ENCODE data around the gene SSH3. TPM values are rescaled to one million over a fixed set of nuclear protein-coding genes. Genes with fewer than 3 reads are reported as not detected.
"Not testable (repeated sequence)": the region's sequence is repeated elsewhere in the genome, so short reads cannot be mapped to it uniquely, and the experiment has no call there.

SSH3 gene
- total RNA-seq, 2 experiments from 2014 or later, result 9.2 to 18.5 TPM

DNA sequence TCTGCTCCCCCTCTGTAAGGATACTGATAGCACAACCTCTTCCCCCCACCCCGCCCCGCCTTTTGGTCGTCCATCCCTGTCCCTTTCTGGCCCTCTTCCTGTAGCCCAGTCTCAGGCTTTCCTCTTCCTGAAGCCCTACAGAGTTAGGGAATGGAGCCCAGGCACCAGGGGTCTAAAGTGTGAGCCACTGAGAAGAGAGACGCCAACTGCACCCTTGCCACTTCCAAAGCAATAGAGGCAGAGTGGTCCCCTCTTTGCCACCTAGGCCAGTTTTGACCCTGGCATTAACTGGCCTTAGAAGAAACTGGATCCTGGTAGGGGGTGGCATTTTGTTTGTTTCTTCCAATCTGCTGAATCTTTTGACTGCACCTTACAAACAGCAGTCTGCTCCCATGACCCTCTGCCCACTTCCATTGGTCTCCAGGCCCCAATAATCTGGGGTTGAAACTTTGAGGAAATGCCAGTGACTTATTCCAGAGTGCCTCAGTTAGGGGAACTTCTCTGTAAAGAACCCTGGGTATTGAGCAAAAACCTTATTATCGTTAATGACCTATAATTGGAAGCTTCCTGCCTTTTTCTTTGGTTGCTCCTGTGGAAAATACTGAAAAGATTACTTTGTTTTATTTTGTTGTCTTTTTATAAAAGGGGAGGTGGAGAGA lies 46.7 kb upstream of the SSH3 start:
- Histone ChIP-seq H2AFZ (ENCODE audit: low read length) (no peak overlapping the region), H3K9me2 (ENCODE audit: insufficient read depth, low read length) (no peaks in the 10 kb centered on the region), H3K4me3 (ENCODE audit: low read depth, low read length, poor library complexity, severe bottlenecking) (no peak overlapping the region), H3K4me1 (ENCODE audit: insufficient read depth, low read length, poor library complexity, severe bottlenecking) (no peaks in the 10 kb centered on the region), H3K4me2 (ENCODE audit: low read length) (no peak overlapping the region), H3K9me3 (ENCODE audit: low read length) (no peaks in the 10 kb centered on the region), H4K20me1 (ENCODE audit: insufficient read depth, low read length) (no peaks in the 10 kb centered on the region), H3K79me2 (ENCODE audit: insufficient read depth, low read depth, low read length) (no peaks in the 10 kb centered on the region), H3K36me3 (ENCODE audit: insufficient read depth, low read length) (peaks cover 57% of the 10 kb centered on the region), H3K27ac (ENCODE audit: low read depth, low read length, poor library complexity, severe bottlenecking) (no peak overlapping the region)
- no peak for TF ChIP-seq CTCF (conservative IDR thresholded peaks at IDR 0.05; ENCODE audit: low read length)
- TF ChIP-seq EZH2phosphoT487 (IDR thresholded peaks at IDR 0.05; ENCODE audit: borderline replicate concordance, low read depth, low read length), result no peak
- no TSS peak for BruUV-seq (replicated peaks)
- ChIA-PET CTCF (ENCODE audit: unreplicated experiment) (no interaction called here), POLR2A (interaction anchor here (0.7 kb wide), 1 partner anchor 124 kb away, joined by 3 read pairs; no protein-coding TSS in a partner anchor)
- intact Hi-C loops (cut with micrococcal nuclease; ENCODE audit: unreplicated experiment), result no loop called here
- no peak for DNase-seq (ENCODE audit: low spot score)

GRCh38 chr11:67260406-67260805 lies 42.9 kb upstream of the SSH3 start:
- H3K9me3 ChIP-seq (ENCODE audit: low read length), result no peaks in the 10 kb centered on the region
- no peak for TF ChIP-seq CTCF (conservative IDR thresholded peaks at IDR 0.05; ENCODE audit: low read length)
- peaks cover 19% of the 10 kb centered on the region for H3K36me3 ChIP-seq (ENCODE audit: insufficient read depth, low read length)
- CTCF ChIA-PET (ENCODE audit: unreplicated experiment), result no interaction called here
- DNase-seq (ENCODE audit: low spot score), result no peak
- H3K79me2 ChIP-seq (ENCODE audit: insufficient read depth, low read depth, low read length), result no peaks in the 10 kb centered on the region
- POLR2A ChIA-PET, result no interaction called here
- no peak overlapping the region for H3K27ac ChIP-seq (ENCODE audit: low read depth, low read length, poor library complexity, severe bottlenecking)
- no peaks in the 10 kb centered on the region for H4K20me1 ChIP-seq (ENCODE audit: insufficient read depth, low read length)
- peaks cover 34% of the 10 kb centered on the region for H3K4me1 ChIP-seq (ENCODE audit: insufficient read depth, low read length, poor library complexity, severe bottlenecking)
- no peaks in the 10 kb centered on the region for H3K9me2 ChIP-seq (ENCODE audit: insufficient read depth, low read length)
- no TSS peak for BruUV-seq (replicated peaks)
- no peak overlapping the region for H3K4me3 ChIP-seq (ENCODE audit: low read depth, low read length, poor library complexity, severe bottlenecking)
- intact Hi-C loops (cut with micrococcal nuclease; ENCODE audit: unreplicated experiment), result no loop called here
- no peak overlapping the region for H3K4me2 ChIP-seq (ENCODE audit: low read length)
- H2AFZ ChIP-seq (ENCODE audit: low read length), result no peak overlapping the region

DNA sequence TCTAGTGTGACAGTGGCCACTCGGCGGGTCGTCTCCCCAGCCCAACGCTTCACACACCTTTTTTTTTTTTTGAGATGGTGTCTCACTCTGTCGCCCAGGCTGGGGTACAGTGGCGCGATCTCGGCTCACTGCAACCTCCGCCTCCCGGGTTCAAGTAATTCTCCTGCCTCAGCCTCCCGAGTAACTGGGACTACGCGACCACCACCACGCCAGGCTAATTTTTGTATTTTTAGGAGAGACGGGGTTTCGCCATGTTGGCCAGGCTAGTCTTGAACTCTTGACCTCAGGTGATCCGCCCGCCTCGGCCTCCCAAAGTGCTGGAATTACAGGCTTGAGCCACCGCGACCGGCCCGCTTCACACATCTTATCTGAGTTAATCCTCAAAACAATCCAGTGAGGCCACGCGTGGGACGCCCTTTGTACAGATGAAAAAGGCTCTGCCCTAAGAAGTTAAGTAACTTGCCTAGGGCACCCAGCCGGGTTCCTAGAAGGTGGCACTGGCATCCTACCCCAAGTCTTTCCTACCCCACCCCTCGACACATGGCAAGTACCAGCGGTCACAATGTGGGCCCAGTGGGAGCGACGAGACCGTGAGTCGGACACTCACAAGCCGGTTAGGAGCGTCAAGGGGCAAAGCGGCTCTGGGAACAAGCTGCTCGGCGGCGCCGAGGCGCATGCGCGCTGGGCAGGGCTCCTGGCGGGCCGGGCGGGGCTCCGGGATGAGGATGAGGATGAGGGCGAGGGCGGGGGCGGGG lies 42.3 kb upstream of the SSH3 start:
- peak; percentile 40 for DNase-seq (ENCODE audit: low spot score)
- CTCF ChIA-PET (ENCODE audit: unreplicated experiment), result interaction anchor here (0.5 kb wide), 1 partner anchor 38 kb away, joined by 6 read pairs; no protein-coding TSS in a partner anchor
- intact Hi-C loops (cut with micrococcal nuclease; ENCODE audit: unreplicated experiment); H2AFZ ChIP-seq (ENCODE audit: low read length); H3K27ac ChIP-seq (ENCODE audit: low read depth, low read length, poor library complexity, severe bottlenecking); H4K20me1 ChIP-seq (ENCODE audit: insufficient read depth, low read length); H3K79me2 ChIP-seq (ENCODE audit: insufficient read depth, low read depth, low read length); H3K9me2 ChIP-seq (ENCODE audit: insufficient read depth, low read length); H3K9me3 ChIP-seq (ENCODE audit: low read length); POLR2A ChIA-PET; BruUV-seq (replicated peaks): not testable (repeated sequence)
- peak overlapping the region; percentile 61 for H3K4me2 ChIP-seq (ENCODE audit: low read length)
- peaks cover 13% of the 10 kb centered on the region for H3K36me3 ChIP-seq (ENCODE audit: insufficient read depth, low read length)
- H3K4me3 ChIP-seq (ENCODE audit: low read depth, low read length, poor library complexity, severe bottlenecking), result peak overlapping the region; percentile 39
- peaks cover 40% of the 10 kb centered on the region for H3K4me1 ChIP-seq (ENCODE audit: insufficient read depth, low read length, poor library complexity, severe bottlenecking)

Data from OCI-LY7 (cell line).